ENCODE data around the gene PHACTR3. TPM values are rescaled to one million over a fixed set of nuclear protein-coding genes. Genes with fewer than 3 reads are reported as not detected.

Gene PHACTR3
- total and polyA plus RNA-seq, 2 of the 8 experiments (the other 6 are each of a cell fraction or from before 2014, with no cell fraction given), result 0.05 to 0.13 TPM

- DNase-seq (ENCODE audit: low read depth in 1 of 2, low spot score in 2 of 2) (no peak), FAIRE-seq (no peak)
- H3K27me3 ChIP-seq (replicated peaks in 1 of 4; ENCODE audit: control insufficient read depth in 3 of 4, extremely low read depth in 1 of 4, insufficient read depth in 3 of 4, low read length in 3 of 4), result no peaks in the 10 kb centered on the region
- no peak overlapping the region for H3K27ac ChIP-seq (ENCODE audit: low read depth, low read length)
- H4K8ac ChIP-seq (ENCODE audit: extremely low read depth, insufficient read depth, low read length), result no peak overlapping the region
- H3K4me2 ChIP-seq (ENCODE audit: insufficient read depth in 1 of 2, low read depth in 2 of 2, low read length in 2 of 2), result no peak overlapping the region
- H3K79me1 ChIP-seq (ENCODE audit: low read depth, low read length), result no peaks in the 10 kb centered on the region
- no peak overlapping the region for H2BK20ac ChIP-seq (ENCODE audit: low read length)
- no peak overlapping the region for H3K18ac ChIP-seq (ENCODE audit: extremely low read depth, low read length)
- no peak overlapping the region for H2AFZ ChIP-seq (ENCODE audit: low read length)
- no peak overlapping the region for H3K14ac ChIP-seq (ENCODE audit: insufficient read length)
- no peaks in the 10 kb centered on the region for H3K79me2 ChIP-seq (ENCODE audit: control insufficient read depth in 1 of 2, insufficient read depth in 2 of 2, low read length in 2 of 2)
- no peak overlapping the region for H2AK5ac ChIP-seq (ENCODE audit: low read depth, low read length)
- no peak overlapping the region for H2BK120ac ChIP-seq (replicated peaks; ENCODE audit: low read depth, low read length)
- no peaks in the 10 kb centered on the region for H3K36me3 ChIP-seq (ENCODE audit: control insufficient read depth in 2 of 4, insufficient read depth in 4 of 4, low read length in 3 of 4)
- no peaks in the 10 kb centered on the region for H3K23me2 ChIP-seq (ENCODE audit: low read depth, low read length)
- H2BK12ac ChIP-seq (ENCODE audit: low read depth, low read length), result no peak overlapping the region
- H4K20me1 ChIP-seq (replicated peaks in 1 of 2; ENCODE audit: control insufficient read depth in 1 of 2, insufficient read depth in 2 of 2, low read length in 2 of 2), result no peaks in the 10 kb centered on the region
- H4K5ac ChIP-seq (ENCODE audit: insufficient read length, low read depth, low read length), result no peak overlapping the region
- no peak for TF ChIP-seq TCF12 (IDR thresholded peaks at IDR 0.05; ENCODE audit: low read depth, low read length)
- no peak for TF ChIP-seq BCL11A (IDR thresholded peaks at IDR 0.05; ENCODE audit: low read depth in 2 of 2, low read length in 2 of 2)
- TF ChIP-seq CBX5 (IDR thresholded peaks at IDR 0.05; ENCODE audit: low read depth, low read length), result no peak
- TF ChIP-seq CTCF (IDR thresholded peaks at IDR 0.05; ENCODE audit: control extremely low read depth in 1 of 3, insufficient read depth in 1 of 3, low read depth in 1 of 3, low read length in 3 of 3), result no peak
- no peak for TF ChIP-seq KDM4A (IDR thresholded peaks at IDR 0.05; ENCODE audit: low read depth, low read length, severe bottlenecking)
- TF ChIP-seq SIX5 (IDR thresholded peaks at IDR 0.05; ENCODE audit: low read depth, low read length), result no peak
- H3K23ac ChIP-seq (ENCODE audit: insufficient read length), result no peak overlapping the region
- ChIA-PET CTCF (ENCODE audit: partially characterized antibody) (no interaction called here), POLR2A (ENCODE audit: partially characterized antibody) (no interaction called here)
- no peak overlapping the region for H4K91ac ChIP-seq (replicated peaks; ENCODE audit: insufficient read length, low read length)
- no peaks in the 10 kb centered on the region for H3K4me1 ChIP-seq (replicated peaks in 1 of 4; ENCODE audit: control insufficient read depth in 3 of 4, insufficient read depth in 4 of 4, low read length in 3 of 4)
- no peak overlapping the region for H2BK5ac ChIP-seq (ENCODE audit: low read depth, low read length)
- no peak overlapping the region for H3K4ac ChIP-seq (replicated peaks; ENCODE audit: insufficient read length, low read depth, low read length)
- no peak overlapping the region for H3K9ac ChIP-seq (replicated peaks in 1 of 4; ENCODE audit: extremely low read depth in 1 of 4, low read depth in 3 of 4, low read length in 3 of 4)
- peaks cover 81 to 97% of the 10 kb centered on the region in 2 experiments for H3K9me3 ChIP-seq (ENCODE audit: insufficient read depth in 2 of 2, low read depth in 1 of 2, low read length in 1 of 2)
- no peak overlapping the region for H2BK15ac ChIP-seq (ENCODE audit: low read length)
- no peak overlapping the region for H3K56ac ChIP-seq (replicated peaks; ENCODE audit: insufficient read length, low read depth, low read length)
- 83% methylated on average over 6 of the region's 6 CpGs; no CpG with 5 or more reads in 1 of the 2 experiments for WGBS, 2 experiments (ENCODE audit: extremely low coverage in 1 of 2, insufficient coverage in 1 of 2, insufficient read length in 1 of 2, insufficient replicate concordance in 2 of 2, low coverage in 1 of 2, low lambda C conversion rate in 2 of 2, missing lambda C conversion rate in 1 of 2)
- no peak overlapping the region for H3K4me3 ChIP-seq (ENCODE audit: extremely low read depth in 1 of 4, insufficient read depth in 2 of 4, low read depth in 3 of 4, low read length in 4 of 4)
Measured at GRCh38 chr20:59677586-59677985, 73.2 kb downstream of the PHACTR3 start.
